NCI-H69 (cell line): ENCODE data around the gene ANKRD63.

ENCODE experiments used
- DNase-seq: peaks from one replicate; lab custom pipeline; 2025; lab: John Stamatoyannopoulos, UW

ANKRD63 gene

DNA sequence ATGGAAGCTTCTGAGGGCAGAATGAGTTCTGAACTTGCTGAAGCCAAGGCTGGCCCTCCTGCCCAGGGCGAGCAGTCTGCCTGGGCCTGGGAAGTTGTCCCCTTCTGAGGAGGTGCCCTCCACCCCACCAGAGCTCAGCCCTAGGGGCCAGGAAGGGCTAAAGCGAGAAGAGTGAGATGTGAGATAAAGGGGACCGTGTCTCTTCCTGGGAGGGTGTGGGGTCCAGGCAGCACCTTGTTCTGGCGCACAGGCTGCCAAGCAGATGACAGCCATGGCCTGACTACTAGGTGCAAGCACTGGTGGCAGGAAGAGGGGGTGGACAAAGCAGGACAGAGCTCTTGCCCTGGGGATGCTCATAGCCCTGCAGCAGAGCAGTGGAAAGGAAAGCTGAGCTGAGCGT lies 40.3 kb downstream of the ANKRD63 start:
- no peak for DNase-seq

DNA sequence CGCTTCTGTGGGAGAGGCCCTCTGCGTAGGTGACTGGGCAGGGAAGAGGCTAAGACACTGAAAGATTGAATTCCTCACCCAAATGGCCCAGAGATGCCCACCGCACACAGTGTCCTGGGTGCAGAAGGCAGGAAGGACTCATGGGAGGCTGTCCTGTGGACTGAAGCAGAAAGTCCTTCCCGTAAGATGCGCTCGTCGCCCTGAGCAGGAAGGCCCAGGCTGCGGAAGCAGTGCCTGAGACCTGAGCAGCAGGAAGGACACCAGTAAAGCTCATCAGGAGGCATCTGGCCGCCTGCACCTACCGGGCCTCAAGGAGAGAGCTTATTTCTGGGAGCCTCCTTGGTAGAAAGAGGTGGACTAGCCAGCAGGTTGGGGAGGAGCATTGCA lies 40.7 kb downstream of the ANKRD63 start:
- DNase-seq = no peak

DNA sequence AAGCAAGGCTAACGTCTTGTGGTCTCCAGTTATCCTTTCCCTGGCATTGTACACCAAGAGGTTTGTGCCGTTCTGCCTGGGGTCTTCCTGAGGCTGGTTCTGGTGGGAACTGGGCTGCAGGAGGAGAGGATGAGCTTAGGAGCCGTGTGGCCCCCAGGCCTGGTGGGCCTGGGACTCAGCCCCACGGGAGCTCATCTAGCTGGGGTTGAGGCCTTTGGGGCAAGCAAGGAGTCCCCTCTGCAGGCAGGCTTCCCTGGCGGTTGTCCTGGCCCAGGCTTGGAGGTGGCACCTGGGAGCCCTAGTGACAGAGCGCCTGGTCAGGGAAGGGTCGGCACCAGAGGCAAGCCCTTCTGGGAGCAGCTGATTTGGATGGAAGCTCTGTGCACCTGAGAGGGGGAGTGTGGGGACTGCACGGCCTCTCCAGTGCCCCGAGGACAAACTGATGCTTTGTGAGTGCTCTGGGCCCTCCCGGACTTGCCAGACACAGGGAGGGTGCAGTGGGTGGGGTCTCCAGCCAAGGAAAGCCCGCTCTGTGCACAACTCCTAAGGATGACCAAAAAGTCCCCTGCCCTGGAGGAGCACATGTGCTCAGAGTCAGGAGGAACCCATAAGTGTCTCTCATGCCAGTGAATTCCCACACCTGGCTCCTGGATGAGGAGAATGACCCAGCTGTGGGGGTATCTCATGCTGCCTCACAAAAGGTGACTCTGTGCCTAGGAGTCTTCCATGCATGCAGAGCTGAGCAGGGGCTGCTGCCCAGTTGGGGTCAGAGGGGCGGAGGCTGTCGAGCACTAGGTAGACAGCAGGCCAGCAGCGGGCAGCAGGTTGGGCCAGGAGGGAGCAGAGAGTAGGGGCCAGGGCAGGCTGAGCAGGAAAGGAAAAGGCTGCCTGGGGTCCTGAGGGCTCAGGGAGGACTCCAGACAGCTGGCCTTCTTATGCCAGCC lies 41.3 kb downstream of the ANKRD63 start:
- no peak for DNase-seq

DNA sequence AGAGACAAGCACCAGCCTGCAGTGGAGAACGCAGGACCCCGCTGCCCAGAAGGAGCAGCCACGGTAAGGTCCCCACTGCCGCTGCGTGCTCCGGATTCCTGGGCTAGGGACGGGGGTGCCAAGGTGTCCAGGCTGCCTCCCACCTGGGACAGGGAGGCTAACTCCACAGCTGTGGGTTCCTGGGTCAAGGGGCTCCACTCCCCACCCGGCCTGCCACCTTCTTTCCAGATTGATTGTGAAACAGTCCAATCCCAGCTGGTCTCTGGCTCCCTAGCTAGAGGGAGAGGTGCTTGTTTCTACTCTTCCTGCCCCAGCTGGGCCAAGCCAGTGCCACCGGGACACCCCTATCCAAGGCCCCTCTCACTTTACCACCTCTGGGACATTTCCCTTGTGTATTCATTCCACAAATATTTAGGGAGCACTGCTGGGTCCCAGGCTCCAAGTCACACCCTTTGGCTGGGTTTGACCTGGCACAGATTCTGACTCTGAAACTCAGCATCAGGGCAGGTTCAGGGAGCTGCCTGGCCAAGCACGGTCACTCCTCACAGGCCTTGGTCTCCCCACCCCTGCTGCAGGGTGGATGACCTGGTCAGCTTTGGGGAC lies 42.1 kb downstream of the ANKRD63 start:
- DNase-seq = no peak

DNA sequence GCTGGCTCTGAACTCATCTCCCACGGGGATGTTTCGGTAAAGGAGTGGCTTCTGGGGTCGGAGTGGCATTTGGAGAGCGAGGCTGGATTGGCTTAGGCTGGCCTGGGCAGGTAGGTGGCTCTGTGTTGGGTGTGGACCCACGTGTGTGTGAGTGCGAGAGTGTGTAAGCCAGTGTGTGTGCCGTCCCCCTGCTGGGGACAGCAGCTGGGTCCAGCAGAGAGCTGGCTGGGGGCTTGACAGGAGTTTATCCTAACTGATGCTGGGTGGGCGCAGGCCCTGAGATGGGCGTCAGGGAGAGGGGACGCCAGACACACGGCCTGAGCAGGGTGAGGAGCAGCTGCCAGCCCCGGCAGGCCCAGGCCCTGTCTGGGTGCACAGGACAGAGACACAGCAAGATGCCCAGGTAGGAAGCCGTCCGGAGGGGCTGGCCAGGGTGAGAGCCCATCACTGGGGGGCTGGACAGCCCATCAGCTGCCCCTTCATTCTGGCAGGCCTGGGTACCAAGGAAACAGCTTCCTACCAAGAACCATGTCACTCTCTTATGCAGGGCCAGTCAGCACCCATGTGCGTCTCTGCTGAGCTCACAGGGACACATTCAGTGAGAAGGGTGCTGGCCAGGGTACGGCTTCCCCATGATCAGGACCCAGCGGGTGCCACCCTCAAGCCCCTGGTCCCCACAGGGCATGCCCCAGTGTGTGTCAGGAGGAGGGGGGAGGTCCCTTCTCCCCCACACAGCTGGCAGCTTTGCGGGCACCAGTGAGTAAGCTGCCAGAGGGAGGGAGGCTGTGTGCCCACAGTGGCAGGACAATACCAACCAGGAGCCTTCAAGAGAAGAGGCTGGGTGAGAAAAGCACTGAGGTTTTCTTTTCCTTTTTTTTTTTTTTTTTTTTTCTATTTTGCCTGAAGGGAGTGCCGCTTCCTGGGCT lies 42.9 kb downstream of the ANKRD63 start:
- DNase-seq = no peak

DNA sequence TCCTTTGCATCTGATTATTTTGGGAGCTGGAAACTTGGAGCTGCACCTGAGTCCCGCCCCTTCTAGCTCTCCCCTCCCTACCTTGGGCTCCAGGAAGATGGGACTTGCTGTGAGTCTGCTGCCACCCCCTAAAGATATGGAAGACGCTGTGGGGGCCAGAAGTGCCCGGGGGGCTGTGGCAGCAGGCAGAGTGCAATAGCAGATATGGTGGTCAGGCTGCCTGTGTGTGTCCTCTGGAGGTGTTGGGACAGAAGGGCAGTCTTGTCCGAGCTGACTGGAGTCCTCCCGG lies 43.5 kb downstream of the ANKRD63 start:
- no peak for DNase-seq

DNA sequence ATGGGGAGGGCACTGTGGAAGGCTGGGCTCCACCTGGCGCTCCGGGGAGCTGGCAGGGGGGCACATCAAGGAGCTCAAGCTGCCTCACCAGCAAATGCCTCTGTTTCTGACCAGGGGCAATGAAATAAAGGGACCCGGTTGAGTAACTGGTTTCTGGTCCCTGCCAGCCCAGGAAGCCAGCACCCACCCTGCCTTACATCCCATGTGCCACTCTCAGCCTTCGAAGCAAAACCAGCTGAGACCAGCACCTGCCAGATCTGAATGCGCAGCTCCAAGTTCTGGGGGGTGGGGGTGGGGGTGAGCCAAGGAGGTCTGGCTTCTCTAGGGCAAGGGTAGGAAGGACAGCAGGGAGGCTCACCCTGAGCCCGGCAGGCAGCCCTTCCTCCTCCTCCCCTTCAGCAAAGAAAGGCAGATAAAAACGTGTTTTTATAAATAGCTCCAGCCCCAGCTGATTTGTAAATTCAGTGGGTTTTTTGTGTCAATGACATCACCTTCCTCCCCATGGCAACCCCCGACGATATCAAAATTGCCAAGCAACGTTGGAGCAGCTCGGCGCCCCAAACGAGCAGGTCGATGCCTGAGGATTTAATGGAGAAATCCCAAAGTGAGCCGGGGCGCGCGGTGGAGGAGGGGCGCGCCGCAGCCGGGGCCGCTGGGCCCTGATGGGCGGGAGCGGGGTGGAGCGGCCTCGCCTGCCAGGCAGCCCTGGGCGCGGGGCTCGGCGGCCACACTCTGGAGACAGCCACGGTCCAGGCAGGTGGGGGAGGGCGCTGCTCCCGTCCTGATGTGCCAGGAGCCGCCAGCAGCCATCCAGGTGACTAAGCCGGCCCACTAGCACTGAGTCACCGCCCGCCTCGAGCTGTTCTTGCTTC lies 44.1 kb downstream of the ANKRD63 start, which contains the start of gene PAK6:
Gene PAK6 (plus strand): TSS at position 532 of the 872 bp plus-strand sequence. CDS start 25,723 bp downstream, outside the sequence.
- DNase-seq = peak; percentile 82

DNA sequence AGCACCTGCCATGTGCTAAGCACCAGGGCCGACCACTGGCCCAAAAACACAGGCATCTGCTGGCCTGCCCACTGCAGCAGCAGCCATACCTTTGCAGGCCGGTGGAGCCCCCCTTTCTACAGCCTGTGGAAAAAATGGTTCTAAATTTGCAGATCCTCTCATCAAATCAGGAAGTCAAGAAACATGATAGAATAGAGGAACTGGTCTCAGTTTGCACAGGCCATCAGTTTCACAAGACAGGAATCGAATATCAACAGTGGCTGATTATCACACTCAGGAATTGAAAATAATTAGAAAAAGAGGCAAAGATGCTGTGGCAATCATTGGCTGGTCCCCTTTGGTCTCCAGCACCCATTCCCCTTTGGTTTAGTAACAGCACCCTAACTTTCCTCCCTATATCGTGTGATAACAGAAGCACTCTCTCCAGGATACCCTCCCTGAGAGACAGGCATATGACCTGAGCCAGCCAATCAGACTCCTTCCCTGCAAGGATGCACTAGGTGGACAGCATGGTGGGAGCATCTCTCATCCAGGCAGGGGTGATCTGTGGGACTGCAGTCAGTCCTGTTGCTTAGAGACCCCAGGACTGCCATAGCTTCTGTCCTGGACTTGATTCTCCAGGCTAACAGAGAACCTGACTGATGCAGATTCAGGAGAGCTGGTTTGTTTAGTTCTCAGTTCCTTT lies 47.5 kb downstream of the ANKRD63 start:
- peak; percentile 21 for DNase-seq

DNA sequence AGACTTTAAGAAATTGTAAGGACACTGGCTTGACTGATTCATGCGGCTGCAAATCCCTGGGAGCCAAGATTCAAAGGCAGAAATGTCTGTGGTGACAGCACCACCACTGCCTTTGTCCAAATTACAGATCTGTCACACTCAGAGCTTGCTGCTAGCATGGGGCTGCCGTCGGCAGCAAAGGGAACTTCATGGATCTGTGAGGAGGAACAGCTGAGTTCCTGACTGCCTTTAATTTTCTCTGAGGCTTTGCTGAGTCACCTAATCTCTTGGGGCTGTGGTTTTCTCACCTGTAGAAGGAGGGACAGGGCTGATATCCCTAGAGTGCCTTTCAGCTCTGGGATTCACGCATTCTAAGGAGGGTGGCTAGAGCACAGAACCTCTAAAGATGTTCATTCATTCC lies 48.1 kb downstream of the ANKRD63 start:
- DNase-seq = no peak

DNA sequence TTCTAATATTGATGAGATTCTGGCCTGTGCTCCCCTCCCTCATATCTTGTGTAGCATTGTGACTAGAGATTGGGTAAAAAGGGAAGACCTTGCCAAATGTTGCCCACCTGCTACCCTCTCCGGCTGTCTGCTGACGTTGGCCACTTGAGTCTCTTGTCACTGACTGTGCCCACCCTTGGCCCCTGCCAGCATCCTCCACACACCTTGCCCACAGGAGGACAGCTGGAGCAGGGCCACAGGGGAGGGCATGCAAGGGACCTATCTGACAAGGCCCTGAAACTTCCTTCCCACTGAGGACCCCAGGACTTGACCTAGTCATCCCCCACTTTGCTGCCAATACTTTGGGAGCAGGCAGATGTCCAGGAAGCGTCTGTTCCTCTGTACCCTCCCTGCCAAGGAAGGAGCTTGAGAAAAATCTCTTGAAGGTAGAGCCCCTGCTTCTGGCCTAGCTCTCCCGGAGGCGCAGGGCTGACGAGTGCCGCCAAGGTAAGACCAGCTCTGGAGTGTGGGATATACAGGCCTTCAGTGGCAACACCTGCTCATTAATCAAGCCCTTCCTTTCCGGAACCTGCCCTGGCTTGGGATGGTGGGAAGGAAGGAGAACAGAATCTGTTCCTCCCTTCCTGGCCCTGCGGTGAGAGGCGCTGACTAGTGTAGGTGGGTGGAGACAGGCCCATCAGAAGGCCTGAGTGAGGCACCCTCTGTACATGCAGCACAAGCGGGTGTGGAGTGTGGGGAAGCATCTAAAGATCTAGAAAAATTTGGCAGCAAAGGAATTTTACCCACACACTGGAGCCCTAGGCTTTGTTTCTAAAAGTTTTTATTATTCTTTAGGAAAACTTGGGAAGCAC lies 48.9 kb downstream of the ANKRD63 start:
- DNase-seq = no peak

DNA sequence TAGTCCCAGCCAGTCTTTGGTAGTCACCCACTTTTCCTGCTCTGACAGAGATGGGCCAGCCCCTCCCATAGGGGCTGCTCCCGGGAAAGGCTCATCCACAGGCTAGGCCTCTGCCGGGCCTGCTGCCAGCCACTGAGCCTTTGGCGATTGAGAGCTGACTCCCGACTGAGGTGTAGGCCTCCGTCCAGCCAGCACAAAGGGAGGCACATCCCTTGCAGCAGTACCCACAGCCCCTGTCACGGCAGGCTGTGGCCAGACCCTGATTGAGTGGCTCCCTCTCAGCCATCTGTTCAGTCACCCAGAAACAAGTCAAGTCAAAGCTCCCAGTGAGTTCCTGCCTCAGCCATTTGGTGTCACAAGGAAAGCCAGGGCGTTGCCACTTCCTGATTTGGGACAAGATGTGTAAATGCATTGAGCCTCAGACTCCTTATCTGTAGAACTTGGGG lies 50.2 kb downstream of the ANKRD63 start:
- no peak for DNase-seq
